HepG2 (cell line): Measurements from ENCODE around the gene KRTCAP3. TPM values are rescaled to one million over a fixed set of nuclear protein-coding genes. Genes with fewer than 3 reads are reported as not detected.
A peak's percentile ranks its signal among the peaks of the same experiment; 100 is the strongest.

Experiments used
- ELF1 ChIP-seq: sonication (generic); formaldehyde crosslinking; IDR thresholded peaks from 2 replicates; pipeline ENCODE4 v1.4.0; 2020; ENCODE audit warnings: missing genetic modification reagents
- KLF11 ChIP-seq: IDR thresholded peaks from 2 replicates; pipeline ENCODE4 v1.6.1; 2016; ENCODE audit warnings: missing compliant biosample characterization
- NR3C1 ChIP-seq: sonication (generic); formaldehyde crosslinking; IDR thresholded peaks from 2 replicates; pipeline ENCODE4 v1.4.0; 2020; ENCODE audit warnings: missing genetic modification reagents
- ZNF24 ChIP-seq: fragments of 450-650 bp; IDR thresholded peaks from 2 replicates; pipeline ENCODE4 v1.6.1; 2017; ENCODE audit warnings: antibody characterized with exemption, mild to moderate bottlenecking
- ZNF251 ChIP-seq: sonication (generic); formaldehyde crosslinking; IDR thresholded peaks from 2 replicates; pipeline ENCODE4 v1.9.0; 2021; ENCODE audit warnings: mild to moderate bottlenecking, missing genetic modification reagents
- ZNF253 ChIP-seq: sonication (generic); formaldehyde crosslinking; IDR thresholded peaks from 2 replicates; pipeline ENCODE4 v1.8.0; 2022; ENCODE audit warnings: mild to moderate bottlenecking, missing genetic modification reagents, borderline replicate concordance
- ZNF274 ChIP-seq: sonication (generic); formaldehyde crosslinking; IDR thresholded peaks from 2 replicates; pipeline ENCODE4 v1.5.1; 2020; ENCODE audit warnings: mild to moderate bottlenecking, missing genetic modification reagents
- ZNF460 ChIP-seq: sonication (generic); formaldehyde crosslinking; IDR thresholded peaks from 2 replicates; pipeline ENCODE4 v1.5.1; 2020; ENCODE audit warnings: missing genetic modification reagents, mild to moderate bottlenecking, borderline replicate concordance
- ZNF720 ChIP-seq: sonication (generic); formaldehyde crosslinking; IDR thresholded peaks from 2 replicates; pipeline ENCODE4 v1.4.0; 2020; ENCODE audit warnings: missing genetic modification reagents
- ZNF780A ChIP-seq: sonication (generic); formaldehyde crosslinking; IDR thresholded peaks from 2 replicates; pipeline ENCODE4 v1.8.0; 2022; ENCODE audit warnings: mild to moderate bottlenecking, missing genetic modification reagents, moderate library complexity
- ZNF891 ChIP-seq: sonication (generic); formaldehyde crosslinking; IDR thresholded peaks from 2 replicates; pipeline ENCODE4 v1.5.0; 2020; ENCODE audit warnings: mild to moderate bottlenecking, missing genetic modification reagents
- ZSCAN21 ChIP-seq: sonication (generic); formaldehyde crosslinking; IDR thresholded peaks from 2 replicates; pipeline ENCODE4 v1.8.0; 2022; ENCODE audit warnings: mild to moderate bottlenecking, missing genetic modification reagents, moderate library complexity, borderline replicate concordance
- polyA plus RNA-seq, 8 experiments: library from polyadenylated mRNA; depleted of rRNA in 3 of 8; stranded (reverse) in 7 of 8; unstranded in 1 of 8; fragments of >200 nt; fragmentation: Illumina TruSeq in 4 of 8; extraction: Trizol in 4 of 8; gene quantifications; 2 replicates each; pipeline versions ENCODE4 v1.2.1 to v1.2.3, GENCODE V29; 2011 to 2016; ENCODE audit warnings: low read depth in 4 of 8, missing spikeins in 1 of 8, mixed read lengths in 1 of 8; ENCODE audit not compliant: insufficient read depth in 1 of 8
- total RNA-seq, 5 experiments: library from RNA; depleted of rRNA; stranded (reverse); fragments of >200 nt; fragmentation: Illumina TruSeq; extraction: Trizol; gene quantifications; 2 replicates each; pipeline ENCODE4 v1.2.3, GENCODE V29; 2016; ENCODE audit warnings: low read depth in 1 of 5
- TF ChIP-seq, protein P1 (sequence below): sonication (generic); formaldehyde crosslinking; IDR thresholded peaks from 2 replicates; pipeline ENCODE4 v1.5.0; 2020; ENCODE audit warnings: mild to moderate bottlenecking, missing genetic modification reagents, borderline replicate concordance
- TF ChIP-seq, protein P2 (sequence below): sonication (generic); formaldehyde crosslinking; IDR thresholded peaks from 2 replicates; pipeline ENCODE4 v1.4.0; 2020; ENCODE audit warnings: missing genetic modification reagents, borderline replicate concordance
- TF ChIP-seq, protein P3 (sequence below): IDR thresholded peaks from 2 replicates; pipeline ENCODE4 v1.6.1; 2012; ENCODE audit warnings: low read depth, low read length, improper control_type of control experiment

Gene KRTCAP3
- total and polyA plus RNA-seq, 2 of the 13 experiments (the other 11 are each of a cell fraction or from before 2014, with no cell fraction given): 2.1 to 4.5 TPM

DNA sequence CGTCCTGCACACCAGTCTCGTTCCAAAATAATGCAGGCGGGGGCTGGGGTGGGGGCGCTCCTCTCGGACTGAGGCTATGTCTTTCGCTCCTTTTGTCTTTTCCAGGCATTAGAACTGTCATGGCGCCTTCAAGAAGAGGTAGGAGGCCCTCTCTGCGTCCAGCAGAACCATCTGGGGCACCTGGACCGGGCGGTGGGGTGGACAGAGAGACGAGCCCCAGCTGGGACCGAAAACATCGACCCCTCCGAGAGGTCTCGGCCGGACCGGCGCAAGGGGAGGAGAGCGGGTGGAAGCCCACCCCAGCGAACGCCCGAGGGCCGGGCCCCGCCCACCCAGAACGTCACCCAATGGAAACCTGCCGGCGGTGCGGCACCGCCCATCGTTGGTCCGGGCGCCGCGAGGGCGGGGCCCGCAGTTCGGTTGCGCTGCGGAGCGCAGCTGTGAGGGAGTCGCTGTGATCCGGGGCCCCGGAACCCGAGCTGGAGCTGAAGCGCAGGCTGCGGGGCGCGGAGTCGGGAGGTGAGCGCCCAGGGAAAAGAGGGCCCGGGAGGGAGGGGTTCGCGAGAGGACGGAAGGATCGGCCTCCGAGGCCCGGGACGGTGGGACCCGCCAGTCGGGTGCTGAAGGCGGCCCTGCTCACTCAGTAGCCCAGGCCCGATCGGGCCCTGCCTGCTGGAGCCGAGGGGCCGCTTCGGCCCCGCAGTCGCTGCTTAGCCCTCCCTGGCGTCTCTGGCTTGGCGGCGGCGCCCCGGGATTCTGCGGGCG, 13.8 kb upstream of the KRTCAP3 start, which contains the start of gene NRBP1 (continued):
- 0 out of 2 replicates have a peak, but pooled peaks have one; percentile 20 for TF ChIP-seq ZNF253 (CRISPR knock-in tag)
- TF ChIP-seq ZNF274 (CRISPR knock-in tag): peak; percentile 97
- peak; percentile 56; the same call in 1 of the 2 replicates for TF ChIP-seq ZNF891 (CRISPR knock-in tag)
- TF ChIP-seq, protein P1, sequence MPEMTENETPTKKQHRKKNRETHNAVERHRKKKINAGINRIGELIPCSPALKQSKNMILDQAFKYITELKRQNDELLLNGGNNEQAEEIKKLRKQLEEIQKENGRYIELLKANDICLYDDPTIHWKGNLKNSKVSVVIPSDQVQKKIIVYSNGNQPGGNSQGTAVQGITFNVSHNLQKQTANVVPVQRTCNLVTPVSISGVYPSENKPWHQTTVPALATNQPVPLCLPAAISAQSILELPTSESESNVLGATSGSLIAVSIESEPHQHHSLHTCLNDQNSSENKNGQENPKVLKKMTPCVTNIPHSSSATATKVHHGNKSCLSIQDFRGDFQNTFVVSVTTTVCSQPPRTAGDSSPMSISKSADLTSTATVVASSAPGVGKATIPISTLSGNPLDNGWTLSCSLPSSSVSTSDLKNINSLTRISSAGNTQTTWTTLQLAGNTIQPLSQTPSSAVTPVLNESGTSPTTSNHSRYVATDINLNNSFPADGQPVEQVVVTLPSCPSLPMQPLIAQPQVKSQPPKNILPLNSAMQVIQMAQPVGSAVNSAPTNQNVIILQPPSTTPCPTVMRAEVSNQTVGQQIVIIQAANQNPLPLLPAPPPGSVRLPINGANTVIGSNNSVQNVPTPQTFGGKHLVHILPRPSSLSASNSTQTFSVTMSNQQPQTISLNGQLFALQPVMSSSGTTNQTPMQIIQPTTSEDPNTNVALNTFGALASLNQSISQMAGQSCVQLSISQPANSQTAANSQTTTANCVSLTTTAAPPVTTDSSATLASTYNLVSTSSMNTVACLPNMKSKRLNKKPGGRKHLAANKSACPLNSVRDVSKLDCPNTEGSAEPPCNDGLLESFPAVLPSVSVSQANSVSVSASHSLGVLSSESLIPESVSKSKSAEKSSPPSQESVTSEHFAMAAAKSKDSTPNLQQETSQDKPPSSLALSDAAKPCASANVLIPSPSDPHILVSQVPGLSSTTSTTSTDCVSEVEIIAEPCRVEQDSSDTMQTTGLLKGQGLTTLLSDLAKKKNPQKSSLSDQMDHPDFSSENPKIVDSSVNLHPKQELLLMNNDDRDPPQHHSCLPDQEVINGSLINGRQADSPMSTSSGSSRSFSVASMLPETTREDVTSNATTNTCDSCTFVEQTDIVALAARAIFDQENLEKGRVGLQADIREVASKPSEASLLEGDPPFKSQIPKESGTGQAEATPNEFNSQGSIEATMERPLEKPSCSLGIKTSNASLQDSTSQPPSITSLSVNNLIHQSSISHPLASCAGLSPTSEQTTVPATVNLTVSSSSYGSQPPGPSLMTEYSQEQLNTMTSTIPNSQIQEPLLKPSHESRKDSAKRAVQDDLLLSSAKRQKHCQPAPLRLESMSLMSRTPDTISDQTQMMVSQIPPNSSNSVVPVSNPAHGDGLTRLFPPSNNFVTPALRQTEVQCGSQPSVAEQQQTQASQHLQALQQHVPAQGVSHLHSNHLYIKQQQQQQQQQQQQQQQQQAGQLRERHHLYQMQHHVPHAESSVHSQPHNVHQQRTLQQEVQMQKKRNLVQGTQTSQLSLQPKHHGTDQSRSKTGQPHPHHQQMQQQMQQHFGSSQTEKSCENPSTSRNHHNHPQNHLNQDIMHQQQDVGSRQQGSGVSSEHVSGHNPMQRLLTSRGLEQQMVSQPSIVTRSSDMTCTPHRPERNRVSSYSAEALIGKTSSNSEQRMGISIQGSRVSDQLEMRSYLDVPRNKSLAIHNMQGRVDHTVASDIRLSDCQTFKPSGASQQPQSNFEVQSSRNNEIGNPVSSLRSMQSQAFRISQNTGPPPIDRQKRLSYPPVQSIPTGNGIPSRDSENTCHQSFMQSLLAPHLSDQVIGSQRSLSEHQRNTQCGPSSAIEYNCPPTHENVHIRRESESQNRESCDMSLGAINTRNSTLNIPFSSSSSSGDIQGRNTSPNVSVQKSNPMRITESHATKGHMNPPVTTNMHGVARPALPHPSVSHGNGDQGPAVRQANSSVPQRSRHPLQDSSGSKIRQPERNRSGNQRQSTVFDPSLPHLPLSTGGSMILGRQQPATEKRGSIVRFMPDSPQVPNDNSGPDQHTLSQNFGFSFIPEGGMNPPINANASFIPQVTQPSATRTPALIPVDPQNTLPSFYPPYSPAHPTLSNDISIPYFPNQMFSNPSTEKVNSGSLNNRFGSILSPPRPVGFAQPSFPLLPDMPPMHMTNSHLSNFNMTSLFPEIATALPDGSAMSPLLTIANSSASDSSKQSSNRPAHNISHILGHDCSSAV (CRISPR knock-in tag): peak; percentile 30; the same call in 1 of the 2 replicates
- TF ChIP-seq, protein P2, sequence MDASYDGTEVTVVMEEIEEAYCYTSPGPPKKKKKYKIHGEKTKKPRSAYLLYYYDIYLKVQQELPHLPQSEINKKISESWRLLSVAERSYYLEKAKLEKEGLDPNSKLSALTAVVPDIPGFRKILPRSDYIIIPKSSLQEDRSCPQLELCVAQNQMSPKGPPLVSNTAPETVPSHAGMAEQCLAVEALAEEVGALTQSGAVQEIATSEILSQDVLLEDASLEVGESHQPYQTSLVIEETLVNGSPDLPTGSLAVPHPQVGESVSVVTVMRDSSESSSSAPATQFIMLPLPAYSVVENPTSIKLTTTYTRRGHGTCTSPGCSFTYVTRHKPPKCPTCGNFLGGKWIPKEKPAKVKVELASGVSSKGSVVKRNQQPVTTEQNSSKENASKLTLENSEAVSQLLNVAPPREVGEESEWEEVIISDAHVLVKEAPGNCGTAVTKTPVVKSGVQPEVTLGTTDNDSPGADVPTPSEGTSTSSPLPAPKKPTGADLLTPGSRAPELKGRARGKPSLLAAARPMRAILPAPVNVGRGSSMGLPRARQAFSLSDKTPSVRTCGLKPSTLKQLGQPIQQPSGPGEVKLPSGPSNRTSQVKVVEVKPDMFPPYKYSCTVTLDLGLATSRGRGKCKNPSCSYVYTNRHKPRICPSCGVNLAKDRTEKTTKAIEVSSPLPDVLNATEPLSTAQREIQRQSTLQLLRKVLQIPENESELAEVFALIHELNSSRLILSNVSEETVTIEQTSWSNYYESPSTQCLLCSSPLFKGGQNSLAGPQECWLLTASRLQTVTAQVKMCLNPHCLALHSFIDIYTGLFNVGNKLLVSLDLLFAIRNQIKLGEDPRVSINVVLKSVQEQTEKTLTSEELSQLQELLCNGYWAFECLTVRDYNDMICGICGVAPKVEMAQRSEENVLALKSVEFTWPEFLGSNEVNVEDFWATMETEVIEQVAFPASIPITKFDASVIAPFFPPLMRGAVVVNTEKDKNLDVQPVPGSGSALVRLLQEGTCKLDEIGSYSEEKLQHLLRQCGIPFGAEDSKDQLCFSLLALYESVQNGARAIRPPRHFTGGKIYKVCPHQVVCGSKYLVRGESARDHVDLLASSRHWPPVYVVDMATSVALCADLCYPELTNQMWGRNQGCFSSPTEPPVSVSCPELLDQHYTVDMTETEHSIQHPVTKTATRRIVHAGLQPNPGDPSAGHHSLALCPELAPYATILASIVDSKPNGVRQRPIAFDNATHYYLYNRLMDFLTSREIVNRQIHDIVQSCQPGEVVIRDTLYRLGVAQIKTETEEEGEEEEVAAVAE (CRISPR knock-in tag): peak; percentile 63; the same call in 1 of the 2 replicates
- 0 out of 2 replicates have a peak, but pooled peaks have one; percentile 15 for TF ChIP-seq ELF1
- TF ChIP-seq ZNF780A: no peak
- TF ChIP-seq ZNF24: no peak
- TF ChIP-seq, protein P3, sequence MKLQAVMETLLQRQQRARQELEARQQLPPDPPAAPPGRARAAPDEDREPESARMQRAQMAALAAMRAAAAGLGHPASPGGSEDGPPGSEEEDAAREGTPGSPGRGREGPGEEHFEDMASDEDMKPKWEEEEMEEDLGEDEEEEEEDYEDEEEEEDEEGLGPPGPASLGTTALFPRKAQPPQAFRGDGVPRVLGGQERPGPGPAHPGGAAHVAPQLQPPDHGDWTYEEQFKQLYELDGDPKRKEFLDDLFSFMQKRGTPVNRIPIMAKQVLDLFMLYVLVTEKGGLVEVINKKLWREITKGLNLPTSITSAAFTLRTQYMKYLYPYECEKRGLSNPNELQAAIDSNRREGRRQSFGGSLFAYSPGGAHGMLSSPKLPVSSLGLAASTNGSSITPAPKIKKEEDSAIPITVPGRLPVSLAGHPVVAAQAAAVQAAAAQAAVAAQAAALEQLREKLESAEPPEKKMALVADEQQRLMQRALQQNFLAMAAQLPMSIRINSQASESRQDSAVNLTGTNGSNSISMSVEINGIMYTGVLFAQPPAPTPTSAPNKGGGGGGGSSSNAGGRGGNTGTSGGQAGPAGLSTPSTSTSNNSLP: no peak
- TF ChIP-seq NR3C1 (CRISPR knock-in tag): no peak
- TF ChIP-seq ZNF460 (CRISPR knock-in tag): peak; percentile 46; the same call in 1 of the 2 replicates
- TF ChIP-seq ZNF720 (CRISPR knock-in tag): no peak
- TF ChIP-seq KLF11 (CRISPR knock-in tag): peak; percentile 66; the same call in 1 of the 2 replicates
- peak; percentile 85 for TF ChIP-seq ZSCAN21 (CRISPR knock-in tag)
- TF ChIP-seq ZNF251 (CRISPR knock-in tag): no peak
